ENCODE results near the gene BAHD1. TPM values are rescaled to one million over a fixed set of nuclear protein-coding genes. Genes with fewer than 3 reads are reported as not detected.

Gene BAHD1
- total and polyA plus RNA-seq, 2 donors (not counting 3 experiments of a cell fraction or from before 2014, with no cell fraction given): 6.3 to 19.1 TPM

GRCh38 chr15:40495516-40495915 lies 54.8 kb downstream of the BAHD1 start:
- Histone ChIP-seq H3K9ac (replicated peaks; ENCODE audit: extremely low read depth, insufficient read depth, low read length) (no peak overlapping the region), H2AFZ (ENCODE audit: low read depth, low read length) (no peak overlapping the region), H3K9me1 (replicated peaks; ENCODE audit: control insufficient read depth, extremely low read depth, insufficient read depth, low read length) (no peaks in the 10 kb centered on the region), H3K9me3 (replicated peaks; ENCODE audit: control insufficient read depth, insufficient read depth, low read length) (no peaks in the 10 kb centered on the region), H3K4me1 (ENCODE audit: control insufficient read depth, extremely low read depth, insufficient read depth, low read length) (peaks cover 3% of the 10 kb centered on the region), H3K79me2 (ENCODE audit: control insufficient read depth, insufficient read depth, low read length) (no peaks in the 10 kb centered on the region), H3K27ac (ENCODE audit: insufficient read depth, low read depth, low read length) (no peak overlapping the region), H3K4me2 (ENCODE audit: insufficient read depth, low read length) (no peak overlapping the region), H4K20me1 (replicated peaks; ENCODE audit: control insufficient read depth, extremely low read depth, insufficient read depth, low read length) (no peaks in the 10 kb centered on the region), H3K36me3 (ENCODE audit: control insufficient read depth in 2 of 2, extremely low read depth in 1 of 2, insufficient read depth in 2 of 2, low read length in 2 of 2) (no peaks in the 10 kb centered on the region), H3K4me3 (replicated peaks in 1 of 3; ENCODE audit: insufficient read depth in 1 of 3, low read depth in 1 of 3, low read length in 3 of 3) (no peak overlapping the region), H3K27me3 (ENCODE audit: control insufficient read depth in 2 of 2, insufficient read depth in 2 of 2, low read length in 2 of 2) (peaks cover 9 to 16% of the 10 kb centered on the region in 2 experiments)
- POLR2A ChIA-PET: no interaction called here
- FAIRE-seq (no peak), DNase-seq (ENCODE audit: low read depth, low spot score) (no peak)
- BruUV-seq (replicated peaks): no TSS peak
- TF ChIP-seq POLR2A (IDR thresholded peaks at IDR 0.05; ENCODE audit: low read depth, low read length) (no peak), POLR2AphosphoS5 (IDR thresholded peaks at IDR 0.05; ENCODE audit: insufficient read depth, low read depth, low read length) (no peak), CTCF (IDR thresholded peaks at IDR 0.05; ENCODE audit: extremely low read depth in 1 of 2, insufficient read depth in 1 of 2, low read depth in 1 of 2, low read length in 2 of 2) (no peak), JUN (IDR thresholded peaks at IDR 0.05; ENCODE audit: borderline replicate concordance, insufficient read depth, insufficient read length, low read depth) (no peak), GATA2 (IDR thresholded peaks at IDR 0.05; ENCODE audit: insufficient read depth, insufficient read length, low read depth, low read length) (no peak), MAX (IDR thresholded peaks at IDR 0.05; ENCODE audit: insufficient read depth, insufficient read length) (no peak), MYC (IDR thresholded peaks at IDR 0.05; ENCODE audit: low read depth, low read length) (no peak), FOS (IDR thresholded peaks at IDR 0.05; ENCODE audit: borderline replicate concordance, insufficient read depth, low read length) (no peak), EZH2 (IDR thresholded peaks at IDR 0.05; ENCODE audit: borderline replicate concordance, low read depth, low read length, severe bottlenecking) (no peak)
- dilution Hi-C loops (cut with MboI; ENCODE audit: extremely low pct_ligation_motif_present, low sequenced_read_pairs) (no loop called here), intact Hi-C loops (cut with micrococcal nuclease) (no loop called here)
- CTCF ChIA-PET: interaction anchor here (0.8 to 1.8 kb wide), 3 partner anchors 11 to 24 kb away, joined by 3 to 5 read pairs (median 3); no protein-coding TSS in a partner anchor
